Kidney (tissue), 14 donors: Measurements from ENCODE around the gene UGT1A10. TPM values are rescaled to one million over a fixed set of nuclear protein-coding genes. Genes with fewer than 3 reads are reported as not detected.
A peak's percentile ranks its signal among the peaks of the same experiment; 100 is the strongest.

Experiments used
- DNase-seq, 5 donors: peaks; one replicate each; pipeline ENCODE4 v3.0.0-alpha.2; 2013 to 2020
- FAIRE-seq: peaks from 2 replicates; lab custom pipeline; 2012; peaks lifted over from hg19 to GRCh38; lab: Jason Lieb, UNC
- H3K27ac ChIP-seq, 2 donors: one replicate each; pipeline ENCODE4 v1.7.0; 2013; ENCODE audit warnings: low read depth in 2 of 2, low read length in 2 of 2, inconsistent platforms in 1 of 2
- H3K27me3 ChIP-seq: one replicate; pipeline ENCODE4 v1.7.1; 2013; ENCODE audit warnings: low read length, inconsistent platforms; ENCODE audit not compliant: control insufficient read depth, insufficient read depth
- H3K36me3 ChIP-seq, 3 donors: one replicate each; pipeline versions ENCODE4 v1.7.0 to v1.7.1; 2013; ENCODE audit warnings: low read length in 3 of 3, control low read depth in 1 of 3, inconsistent platforms in 1 of 3; ENCODE audit not compliant: insufficient read depth in 3 of 3, control insufficient read depth in 2 of 3
- H3K4me1 ChIP-seq, 3 donors: one replicate each; pipeline versions ENCODE4 v1.7.0 to v1.7.1; 2013; ENCODE audit warnings: low read length in 3 of 3, inconsistent platforms in 1 of 3, low read depth in 1 of 3; ENCODE audit not compliant: control insufficient read depth in 2 of 3, insufficient read depth in 2 of 3
- H3K4me3 ChIP-seq, 3 donors: one replicate each; pipeline versions ENCODE4 v1.7.0 to v1.8.1; 2013; ENCODE audit warnings: low read length in 3 of 3, control low read depth in 1 of 3, inconsistent platforms in 1 of 3
- H3K9ac ChIP-seq, 3 donors: one replicate each; pipeline versions ENCODE4 v1.7.0 to v1.7.1; 2013; ENCODE audit warnings: low read length in 3 of 3, control low read depth in 1 of 3, inconsistent platforms in 1 of 3
- H3K9me3 ChIP-seq, 3 donors: one replicate each; pipeline versions ENCODE4 v1.7.0 to v1.7.1; 2013; ENCODE audit warnings: low read length in 3 of 3, control low read depth in 1 of 3, inconsistent platforms in 1 of 3; ENCODE audit not compliant: control insufficient read depth in 2 of 3, insufficient read depth in 1 of 3
- CTCF ChIP-seq: IDR thresholded peaks from 3 replicates; pipeline ENCODE4 v1.5.1; 2012; ENCODE audit warnings: mild to moderate bottlenecking, moderate library complexity, borderline replicate concordance; ENCODE audit not compliant: insufficient read depth; ENCODE audit errors: extremely low read depth
- intact Hi-C: fragments of 100-400 bp; cut with DNase I; formaldehyde crosslinking; loops from one replicate; pipeline ENCODE4 v1.11.1; 2022
- polyA plus RNA-seq: library from polyadenylated mRNA; stranded (reverse); fragments of 350-450 nt; fragmentation: Illumina TruSeq; extraction: RNeasy Lipid Tissue Mini Kit (QIAGEN cat#74804); gene quantifications from one replicate; pipeline ENCODE4 v1.2.3, GENCODE V29; 2014; ENCODE audit warnings: low read depth, low replicate concordance; ENCODE audit not compliant: insufficient read depth
- total RNA-seq: library from RNA; stranded (reverse); fragmentation: NEBNext Ultra II Directional; extraction: Animal tissue kit (Norgen Biotek cat#: 25700); gene quantifications from one replicate; pipeline ENCODE4 v1.2.1, GENCODE V29; 2021
- donor health status: control.
- donor health status: control.
- donor health status: control.
- donor health status: control.
- donor health status: control.
- donor health status: DM: yes; HTN: yes; CAD: no.
- donor health status: Normal renal cell carcinoma (clear cell type).

Gene UGT1A10
- total and polyA plus RNA-seq, 2 donors from 2014 or later, result 6.6 TPM; not detected in 1

GRCh38 chr2:233799087-233799665 lies 162.9 kb downstream of the UGT1A10 start:
- Histone ChIP-seq H3K27me3 (no peaks in the 10 kb centered on the region), H3K27ac (no peak overlapping the region), H3K9ac (no peak overlapping the region), H3K4me1 (no peaks in the 10 kb centered on the region), H3K36me3 (no peaks in the 10 kb centered on the region), H3K4me3 (no peak overlapping the region), H3K9me3 (no peaks in the 10 kb centered on the region)
- no peak for TF ChIP-seq CTCF
- FAIRE-seq, result no peak
- peak in 1 of 5 donors; percentile 24 for DNase-seq
- intact Hi-C loops, result no loop called here

GRCh38 chr2:233799716-233800115 lies 163.5 kb downstream of the UGT1A10 start:
- Histone ChIP-seq H3K4me3 (no peak overlapping the region), H3K27ac (no peak overlapping the region), H3K9ac (no peak overlapping the region), H3K9me3 (no peaks in the 10 kb centered on the region), H3K27me3 (no peaks in the 10 kb centered on the region), H3K36me3 (no peaks in the 10 kb centered on the region), H3K4me1 (no peaks in the 10 kb centered on the region)
- no peak for DNase-seq
- FAIRE-seq, result no peak
- TF ChIP-seq CTCF, result no peak
- intact Hi-C loops, result no loop called here

- Histone ChIP-seq H3K9ac (no peak overlapping the region), H3K27me3 (no peaks in the 10 kb centered on the region), H3K4me1 (no peaks in the 10 kb centered on the region), H3K36me3 (no peaks in the 10 kb centered on the region), H3K27ac (no peak overlapping the region), H3K4me3 (no peak overlapping the region), H3K9me3 (no peaks in the 10 kb centered on the region)
- DNase-seq, result no peak
- no peak for TF ChIP-seq CTCF
- FAIRE-seq, result no peak
- intact Hi-C loops, result no loop called here
These were observed 164.0 kb downstream of the UGT1A10 start for GRCh38 chr2:233800208-233800607.
